ENCODE measurements around the gene AIP.

- TF ChIP-seq CTCF (IDR thresholded peaks at IDR 0.05) (no peak), EZH2 (IDR thresholded peaks at IDR 0.05; ENCODE audit: borderline replicate concordance, insufficient read depth, low read depth, low read length, poor library complexity, severe bottlenecking) (no peak)
Measured at GRCh38 chr11:67492069-67492727, 9.4 kb downstream of the AIP start.
